Osteoblast (primary cell): ENCODE measurements around the gene ZNF8. TPM values are rescaled to one million over a fixed set of nuclear protein-coding genes. Genes with fewer than 3 reads are reported as not detected.
"Not testable (repeated sequence)": the region's sequence is repeated elsewhere in the genome, so short reads cannot be mapped to it uniquely, and the experiment has no call there.

ENCODE experiments used
- DNase-seq: peaks from one replicate; pipeline ENCODE4 v3.0.0; 2011; ENCODE audit warnings: low spot score, mixed read lengths; ENCODE audit not compliant: insufficient read length; ENCODE audit errors: missing footprints
- H2AFZ ChIP-seq: 2 replicates; pipeline ENCODE4 v1.6.0; 2011; ENCODE audit warnings: mild to moderate bottlenecking, low read length
- H3K27ac ChIP-seq: 2 replicates; pipeline ENCODE4 v1.5.1; 2011; ENCODE audit warnings: mild to moderate bottlenecking, low read depth, low read length, moderate library complexity
- H3K27me3 ChIP-seq: 2 replicates; pipeline ENCODE4 v1.6.0; 2012; ENCODE audit warnings: mild to moderate bottlenecking, control low read depth, inconsistent platforms, low read length, moderate library complexity; ENCODE audit not compliant: insufficient read depth
- H3K36me3 ChIP-seq: 2 replicates; pipeline ENCODE4 v1.5.1; 2011; ENCODE audit warnings: mild to moderate bottlenecking, low read length, control low read depth, moderate library complexity; ENCODE audit not compliant: insufficient read depth
- H3K4me1 ChIP-seq: 2 replicates; pipeline ENCODE4 v1.5.1; 2011; ENCODE audit warnings: mild to moderate bottlenecking, low read length, control low read depth, moderate library complexity; ENCODE audit not compliant: insufficient read depth
- H3K4me2 ChIP-seq: 2 replicates; pipeline ENCODE4 v1.6.0; 2011; ENCODE audit warnings: mild to moderate bottlenecking, low read length; ENCODE audit not compliant: insufficient read depth
- H3K4me3 ChIP-seq: fragments of 200-600 bp; sonication (generic); 3 replicates; pipeline ENCODE4 v1.5.1; 2012; ENCODE audit warnings: mild to moderate bottlenecking, low read length, inconsistent platforms; ENCODE audit not compliant: insufficient read depth
- H3K79me2 ChIP-seq: 2 replicates; pipeline ENCODE4 v1.6.0; 2012; ENCODE audit warnings: mild to moderate bottlenecking, low read length, control low read depth, inconsistent platforms; ENCODE audit not compliant: insufficient read depth
- H3K9me3 ChIP-seq: 2 replicates; pipeline ENCODE4 v1.5.1; 2011; ENCODE audit warnings: low read depth, low read length, control low read depth
- H4K20me1 ChIP-seq: 2 replicates; pipeline ENCODE4 v1.6.0; 2012; ENCODE audit warnings: mild to moderate bottlenecking, low read length, control low read depth; ENCODE audit not compliant: insufficient read depth
- total RNA-seq: library from RNA; depleted of rRNA; stranded (reverse); fragments of >200 nt; gene quantifications from 2 replicates; pipeline ENCODE4 v1.2.3, GENCODE V29; 2012
- TF ChIP-seq, protein P1 (sequence below): IDR thresholded peaks from 2 replicates; pipeline ENCODE4 v1.5.1; 2011; ENCODE audit warnings: mild to moderate bottlenecking, low read depth, low read length, moderate library complexity; ENCODE audit errors: extremely low read depth

Gene ZNF8
- total RNA-seq, 1 donor, result 8.7 TPM

- DNase-seq, H3K27me3 ChIP-seq, H3K4me1 ChIP-seq, H3K9me3 ChIP-seq, H3K4me3 ChIP-seq, H3K4me2 ChIP-seq, H3K27ac ChIP-seq, H2AFZ ChIP-seq: not testable (repeated sequence)
- peaks cover 59% of the 10 kb centered on the region for H3K36me3 ChIP-seq
- H4K20me1 ChIP-seq, result peaks cover 27% of the 10 kb centered on the region
- TF ChIP-seq, protein P1, sequence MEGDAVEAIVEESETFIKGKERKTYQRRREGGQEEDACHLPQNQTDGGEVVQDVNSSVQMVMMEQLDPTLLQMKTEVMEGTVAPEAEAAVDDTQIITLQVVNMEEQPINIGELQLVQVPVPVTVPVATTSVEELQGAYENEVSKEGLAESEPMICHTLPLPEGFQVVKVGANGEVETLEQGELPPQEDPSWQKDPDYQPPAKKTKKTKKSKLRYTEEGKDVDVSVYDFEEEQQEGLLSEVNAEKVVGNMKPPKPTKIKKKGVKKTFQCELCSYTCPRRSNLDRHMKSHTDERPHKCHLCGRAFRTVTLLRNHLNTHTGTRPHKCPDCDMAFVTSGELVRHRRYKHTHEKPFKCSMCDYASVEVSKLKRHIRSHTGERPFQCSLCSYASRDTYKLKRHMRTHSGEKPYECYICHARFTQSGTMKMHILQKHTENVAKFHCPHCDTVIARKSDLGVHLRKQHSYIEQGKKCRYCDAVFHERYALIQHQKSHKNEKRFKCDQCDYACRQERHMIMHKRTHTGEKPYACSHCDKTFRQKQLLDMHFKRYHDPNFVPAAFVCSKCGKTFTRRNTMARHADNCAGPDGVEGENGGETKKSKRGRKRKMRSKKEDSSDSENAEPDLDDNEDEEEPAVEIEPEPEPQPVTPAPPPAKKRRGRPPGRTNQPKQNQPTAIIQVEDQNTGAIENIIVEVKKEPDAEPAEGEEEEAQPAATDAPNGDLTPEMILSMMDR, result peak; percentile 33
- H3K79me2 ChIP-seq, result peaks cover 36% of the 10 kb centered on the region
Measured at GRCh38 chr19:58310685-58311084, 31.9 kb downstream of the ZNF8 start.

GRCh38 chr19:58311345-58311865 is 32.6 kb downstream of the ZNF8 start:
- H2AFZ ChIP-seq, result no peak overlapping the region
- peaks cover 29% of the 10 kb centered on the region for H3K79me2 ChIP-seq
- TF ChIP-seq, protein P1, result no peak
- peaks cover 59% of the 10 kb centered on the region for H3K36me3 ChIP-seq
- H3K27ac ChIP-seq, result no peak overlapping the region
- H3K9me3 ChIP-seq, result no peaks in the 10 kb centered on the region
- no peak overlapping the region for H3K4me3 ChIP-seq
- H3K4me2 ChIP-seq, result no peak overlapping the region
- H3K4me1 ChIP-seq, result no peaks in the 10 kb centered on the region
- no peak for DNase-seq
- H4K20me1 ChIP-seq, result peaks cover 28% of the 10 kb centered on the region
- H3K27me3 ChIP-seq, result no peaks in the 10 kb centered on the region

- no peak overlapping the region for H3K4me3 ChIP-seq
- TF ChIP-seq, protein P1, result no peak
- peaks cover 32% of the 10 kb centered on the region for H3K36me3 ChIP-seq
- no peaks in the 10 kb centered on the region for H3K27me3 ChIP-seq
- H3K27ac ChIP-seq, result no peak overlapping the region
- peaks cover 2% of the 10 kb centered on the region for H3K79me2 ChIP-seq
- no peak for DNase-seq
- no peaks in the 10 kb centered on the region for H3K4me1 ChIP-seq
- H4K20me1 ChIP-seq, result peaks cover 57% of the 10 kb centered on the region
- H3K4me2 ChIP-seq, result no peak overlapping the region
- no peak overlapping the region for H2AFZ ChIP-seq
- no peaks in the 10 kb centered on the region for H3K9me3 ChIP-seq
Measured at GRCh38 chr19:58315580-58315979, 36.8 kb downstream of the ZNF8 start.

GRCh38 chr19:58317476-58318072 is 38.8 kb downstream of the ZNF8 start:
- Histone ChIP-seq H2AFZ (no peak overlapping the region), H3K9me3 (no peaks in the 10 kb centered on the region), H3K4me3 (no peak overlapping the region), H3K4me2 (no peak overlapping the region), H3K27me3 (no peaks in the 10 kb centered on the region), H3K4me1 (no peaks in the 10 kb centered on the region), H3K27ac (no peak overlapping the region), H4K20me1 (peaks cover 44% of the 10 kb centered on the region), H3K79me2 (no peaks in the 10 kb centered on the region), H3K36me3 (peaks cover 19% of the 10 kb centered on the region)
- TF ChIP-seq, protein P1, result no peak
- DNase-seq, result no peak
